GM12801 (cell line): ENCODE measurements around the gene ZNF813.

Experiments
- TF ChIP-seq, protein P1 (sequence below): IDR thresholded peaks from one replicate; pipeline ENCODE4 v1.5.1; 2011; ENCODE audit warnings: control low read depth; ENCODE audit not compliant: insufficient read length; ENCODE audit errors: extremely low read depth

ZNF813 gene

DNA sequence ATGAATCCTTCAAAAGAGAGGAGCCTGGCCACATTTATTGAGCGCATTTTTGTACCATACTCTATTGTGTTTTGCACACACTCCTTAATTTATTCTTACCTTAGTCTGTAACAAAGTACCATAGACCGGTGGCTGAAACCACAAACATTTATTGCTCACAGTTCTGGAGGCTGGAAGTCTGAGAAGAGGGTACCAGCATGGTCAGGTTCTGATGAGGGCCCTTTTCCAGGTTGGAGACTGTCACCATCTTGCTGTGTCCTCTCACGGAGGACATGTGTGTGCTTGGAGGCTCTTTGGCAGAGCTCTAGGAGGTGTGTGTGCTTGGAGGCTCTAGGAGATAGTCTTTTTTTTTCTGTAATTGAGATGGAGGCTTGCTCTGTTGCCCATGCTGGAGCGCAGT is 72.6 kb downstream of the ZNF813 start:
- TF ChIP-seq, protein P1, sequence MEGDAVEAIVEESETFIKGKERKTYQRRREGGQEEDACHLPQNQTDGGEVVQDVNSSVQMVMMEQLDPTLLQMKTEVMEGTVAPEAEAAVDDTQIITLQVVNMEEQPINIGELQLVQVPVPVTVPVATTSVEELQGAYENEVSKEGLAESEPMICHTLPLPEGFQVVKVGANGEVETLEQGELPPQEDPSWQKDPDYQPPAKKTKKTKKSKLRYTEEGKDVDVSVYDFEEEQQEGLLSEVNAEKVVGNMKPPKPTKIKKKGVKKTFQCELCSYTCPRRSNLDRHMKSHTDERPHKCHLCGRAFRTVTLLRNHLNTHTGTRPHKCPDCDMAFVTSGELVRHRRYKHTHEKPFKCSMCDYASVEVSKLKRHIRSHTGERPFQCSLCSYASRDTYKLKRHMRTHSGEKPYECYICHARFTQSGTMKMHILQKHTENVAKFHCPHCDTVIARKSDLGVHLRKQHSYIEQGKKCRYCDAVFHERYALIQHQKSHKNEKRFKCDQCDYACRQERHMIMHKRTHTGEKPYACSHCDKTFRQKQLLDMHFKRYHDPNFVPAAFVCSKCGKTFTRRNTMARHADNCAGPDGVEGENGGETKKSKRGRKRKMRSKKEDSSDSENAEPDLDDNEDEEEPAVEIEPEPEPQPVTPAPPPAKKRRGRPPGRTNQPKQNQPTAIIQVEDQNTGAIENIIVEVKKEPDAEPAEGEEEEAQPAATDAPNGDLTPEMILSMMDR: no peak

DNA sequence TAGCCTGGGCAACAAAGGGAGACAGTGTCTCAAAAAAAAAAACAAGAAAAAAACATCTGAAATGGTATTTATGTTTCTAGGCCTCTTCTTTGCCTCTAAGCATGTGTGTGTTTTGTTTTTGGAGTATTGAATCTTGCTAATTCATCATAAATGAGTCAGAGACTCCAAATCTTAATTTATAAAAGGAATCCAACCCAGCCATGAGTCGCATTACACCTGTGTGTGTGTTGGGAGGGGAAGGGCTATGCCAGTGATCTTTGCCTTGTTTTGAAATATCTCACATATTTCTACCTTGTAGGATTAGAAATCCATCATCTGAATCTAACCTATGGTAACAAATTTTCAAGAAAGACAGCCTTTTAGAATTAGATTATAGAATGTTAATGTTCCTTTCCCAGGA is 74.4 kb downstream of the ZNF813 start:
- TF ChIP-seq, protein P1: no peak

DNA sequence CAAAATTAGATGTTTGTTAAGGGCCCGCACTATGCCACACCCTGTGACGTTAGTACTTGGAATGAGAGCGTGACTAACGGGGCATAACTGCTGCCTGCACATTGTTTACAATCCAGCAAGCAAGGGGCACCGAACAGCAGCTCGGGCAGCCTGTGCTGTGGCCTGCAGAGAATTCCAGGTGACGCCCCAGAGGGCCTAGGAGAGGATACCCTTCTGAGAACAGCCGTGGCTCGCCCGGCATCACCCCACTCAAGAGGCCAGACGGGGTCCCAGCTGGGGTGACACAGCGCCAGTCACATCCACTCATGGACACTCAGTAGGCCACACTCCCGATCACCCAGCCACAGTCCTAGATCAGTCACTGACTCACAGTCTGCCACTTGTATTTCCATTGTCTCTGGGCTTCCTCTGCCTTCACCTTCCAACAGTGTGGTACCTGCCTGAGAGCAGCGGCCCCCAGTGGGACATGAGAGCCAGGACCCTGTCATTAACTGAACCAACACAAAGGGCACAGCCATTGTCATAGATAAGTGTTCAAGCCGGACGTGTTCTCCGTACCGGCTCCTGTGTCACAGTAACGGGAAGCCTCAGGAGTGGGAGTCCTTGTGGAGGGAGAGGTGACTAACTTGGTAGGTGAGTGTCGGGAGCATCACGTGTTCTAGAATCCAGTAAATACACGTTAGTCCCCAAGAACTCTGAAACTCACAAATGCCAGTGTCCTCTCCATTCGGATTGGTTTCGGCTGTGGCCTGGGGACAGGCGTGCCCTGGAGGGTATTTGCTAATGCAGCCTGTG is 77.9 kb downstream of the ZNF813 start:
- TF ChIP-seq, protein P1: no peak
